HG03354 (cell line): ENCODE data around the gene KAT7.

Experiments used
- ATAC-seq: cut with Tn5 transposase; IDR thresholded peaks from one replicate; pipeline ENCODE4 v1.9.1; 2021; ENCODE audit warnings: mild to moderate bottlenecking; ENCODE audit not compliant: unreplicated experiment, poor library complexity, severe bottlenecking

KAT7 gene

GRCh38 chr17:49835472-49835871, 47.0 kb downstream of the KAT7 start:
- ATAC-seq: no peak

- peak; percentile 51 for ATAC-seq
Measured at GRCh38 chr17:49836111-49837030, 47.9 kb downstream of the KAT7 start.

- ATAC-seq: no peak
Measured at GRCh38 chr17:49839455-49839854, 51.0 kb downstream of the KAT7 start.

- no peak for ATAC-seq
Measured at GRCh38 chr17:49841548-49841947, 53.1 kb downstream of the KAT7 start.

GRCh38 chr17:49842371-49842770, 53.9 kb downstream of the KAT7 start:
- ATAC-seq: no peak

- ATAC-seq: no peak
Measured at GRCh38 chr17:49842846-49843245, 54.4 kb downstream of the KAT7 start.

- ATAC-seq: no peak
Measured at GRCh38 chr17:49843774-49844350, 55.4 kb downstream of the KAT7 start.

- ATAC-seq: no peak
Measured at GRCh38 chr17:49845321-49845720, 56.8 kb downstream of the KAT7 start.

- no peak for ATAC-seq
Measured at GRCh38 chr17:49846938-49847712, 58.6 kb downstream of the KAT7 start.

- ATAC-seq: no peak
Measured at GRCh38 chr17:49848019-49848473, 59.6 kb downstream of the KAT7 start, which contains the start of gene TAC4. TSS of gene TAC4 (minus strand) at chr17:49848069. CDS start at chr17:49848017, 52 bp downstream.

GRCh38 chr17:49848739-49849138, 60.3 kb downstream of the KAT7 start:
- ATAC-seq: no peak

GRCh38 chr17:49850218-49850610, 61.7 kb downstream of the KAT7 start:
- ATAC-seq: no peak

- ATAC-seq: no peak
Measured at GRCh38 chr17:49850772-49851386, 62.4 kb downstream of the KAT7 start.

- no peak for ATAC-seq
Measured at GRCh38 chr17:49851387-49852291, 63.2 kb downstream of the KAT7 start.

GRCh38 chr17:49853470-49854015, 65.1 kb downstream of the KAT7 start:
- no peak for ATAC-seq

- ATAC-seq: no peak
Measured at GRCh38 chr17:49854126-49854525, 65.6 kb downstream of the KAT7 start.

- no peak for ATAC-seq
Measured at GRCh38 chr17:49858796-49859195, 70.3 kb downstream of the KAT7 start.
